IPS DF 19.7 (cell line): Measurements from ENCODE around the gene ANKRD63.

Experiments
- DNase-seq: peaks from one replicate; pipeline ENCODE4 v3.0.0-alpha.2; 2013; ENCODE audit warnings: low read depth, low spot score

ANKRD63 gene

GRCh38 chr15:40258544-40258943 lies 24.3 kb downstream of the ANKRD63 start:
- no peak for DNase-seq

GRCh38 chr15:40257656-40258450 lies 25.0 kb downstream of the ANKRD63 start:
- DNase-seq: no peak

GRCh38 chr15:40256638-40257235 lies 26.1 kb downstream of the ANKRD63 start:
- no peak for DNase-seq

- no peak for DNase-seq
Measured at GRCh38 chr15:40255033-40255432, 27.8 kb downstream of the ANKRD63 start.

- no peak for DNase-seq
Measured at GRCh38 chr15:40254452-40254851, 28.4 kb downstream of the ANKRD63 start.

GRCh38 chr15:40253167-40253790 lies 29.6 kb downstream of the ANKRD63 start:
- DNase-seq: no peak

GRCh38 chr15:40252438-40253166 lies 30.3 kb downstream of the ANKRD63 start:
- DNase-seq: no peak

- no peak for DNase-seq
Measured at GRCh38 chr15:40252141-40252437, 30.8 kb downstream of the ANKRD63 start.

GRCh38 chr15:40251486-40252140 lies 31.3 kb downstream of the ANKRD63 start:
- no peak for DNase-seq

GRCh38 chr15:40250771-40251483 lies 31.9 kb downstream of the ANKRD63 start:
- DNase-seq: no peak

GRCh38 chr15:40250304-40250656 lies 32.6 kb downstream of the ANKRD63 start:
- DNase-seq: no peak

GRCh38 chr15:40249477-40250303 lies 33.2 kb downstream of the ANKRD63 start:
- no peak for DNase-seq

- no peak for DNase-seq
Measured at GRCh38 chr15:40248006-40248783, 34.7 kb downstream of the ANKRD63 start.

GRCh38 chr15:40247406-40247971 lies 35.4 kb downstream of the ANKRD63 start:
- DNase-seq: no peak

GRCh38 chr15:40246496-40247280 lies 36.2 kb downstream of the ANKRD63 start:
- no peak for DNase-seq

- no peak for DNase-seq
Measured at GRCh38 chr15:40245666-40246450, 37.0 kb downstream of the ANKRD63 start.

GRCh38 chr15:40244961-40245523 lies 37.8 kb downstream of the ANKRD63 start:
- no peak for DNase-seq
